Tibial artery (tissue), 4 donors: ENCODE results near the gene GNS.

Source experiments
- DNase-seq, 2 donors: peaks; one replicate each; pipeline ENCODE4 v3.0.0-alpha.2; 2019
- H3K27ac ChIP-seq, 2 donors: fragments of 200-600 bp; sonication (generic) in 1 of 2; 1 replicate in 1 of 2; 2 replicates in 1 of 2; pipeline ENCODE4 v1.5.1; 2018 to 2019; ENCODE audit warnings: mild to moderate bottlenecking in 1 of 2
- H3K27me3 ChIP-seq, 2 donors: fragments of 200-600 bp; sonication (generic) in 1 of 2; one replicate each; pipeline versions ENCODE4 v1.5.1 to v1.6.0; 2016 to 2019
- H3K36me3 ChIP-seq, 3 donors: fragments of 200-600 bp; sonication (generic) in 2 of 3; one replicate each; pipeline ENCODE4 v1.5.1; 2016 to 2019; ENCODE audit warnings: mild to moderate bottlenecking in 2 of 3
- H3K4me1 ChIP-seq, 4 donors: fragments of 200-600 bp; sonication (generic) in 2 of 4; 1 replicate in 3 of 4; 2 replicates in 1 of 4; pipeline ENCODE4 v1.5.1; 2016 to 2019
- H3K4me3 ChIP-seq, 2 donors: fragments of 200-600 bp; sonication (generic) in 1 of 2; 1 replicate in 1 of 2; 2 replicates in 1 of 2; pipeline ENCODE4 v1.5.1; 2018 to 2019; ENCODE audit warnings: mild to moderate bottlenecking in 2 of 2
- H3K9me3 ChIP-seq, 3 donors: fragments of 200-600 bp; sonication (generic) in 1 of 3; one replicate each; pipeline ENCODE4 v1.5.1; 2016 to 2019
- intact Hi-C: fragments of 100-400 bp; cut with DNase I; formaldehyde crosslinking; loops from one replicate; pipeline ENCODE4 v1.15.0; 2023; ENCODE audit warnings: low total_unique reads
- TF ChIP-seq, protein P1 (sequence below), 2 experiments: fragments of 200-600 bp in 1 of 2; fragments of 450-650 bp in 1 of 2; IDR thresholded peaks; one replicate each; pipeline ENCODE4 v1.5.1; 2017 to 2019; ENCODE audit warnings: antibody characterized with exemption in 2 of 2, mild to moderate bottlenecking in 1 of 2, moderate library complexity in 1 of 2

GNS gene

GRCh38 chr12:64733857-64734256 is 25.3 kb downstream of the GNS start:
- intact Hi-C loops: no loop called here
- Histone ChIP-seq H3K27me3 (no peaks in the 10 kb centered on the region), H3K9me3 (no peaks in the 10 kb centered on the region), H3K4me1 (peaks cover 0 to 19% (median 0%) of the 10 kb centered on the region in 4 donors), H3K36me3 (peaks cover 38 to 65% (median 47%) of the 10 kb centered on the region in 3 donors), H3K4me3 (no peak overlapping the region), H3K27ac (no peak overlapping the region)
- TF ChIP-seq, protein P1, sequence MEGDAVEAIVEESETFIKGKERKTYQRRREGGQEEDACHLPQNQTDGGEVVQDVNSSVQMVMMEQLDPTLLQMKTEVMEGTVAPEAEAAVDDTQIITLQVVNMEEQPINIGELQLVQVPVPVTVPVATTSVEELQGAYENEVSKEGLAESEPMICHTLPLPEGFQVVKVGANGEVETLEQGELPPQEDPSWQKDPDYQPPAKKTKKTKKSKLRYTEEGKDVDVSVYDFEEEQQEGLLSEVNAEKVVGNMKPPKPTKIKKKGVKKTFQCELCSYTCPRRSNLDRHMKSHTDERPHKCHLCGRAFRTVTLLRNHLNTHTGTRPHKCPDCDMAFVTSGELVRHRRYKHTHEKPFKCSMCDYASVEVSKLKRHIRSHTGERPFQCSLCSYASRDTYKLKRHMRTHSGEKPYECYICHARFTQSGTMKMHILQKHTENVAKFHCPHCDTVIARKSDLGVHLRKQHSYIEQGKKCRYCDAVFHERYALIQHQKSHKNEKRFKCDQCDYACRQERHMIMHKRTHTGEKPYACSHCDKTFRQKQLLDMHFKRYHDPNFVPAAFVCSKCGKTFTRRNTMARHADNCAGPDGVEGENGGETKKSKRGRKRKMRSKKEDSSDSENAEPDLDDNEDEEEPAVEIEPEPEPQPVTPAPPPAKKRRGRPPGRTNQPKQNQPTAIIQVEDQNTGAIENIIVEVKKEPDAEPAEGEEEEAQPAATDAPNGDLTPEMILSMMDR (IDR thresholded peaks at IDR 0.05): no peak
- DNase-seq: no peak

DNA sequence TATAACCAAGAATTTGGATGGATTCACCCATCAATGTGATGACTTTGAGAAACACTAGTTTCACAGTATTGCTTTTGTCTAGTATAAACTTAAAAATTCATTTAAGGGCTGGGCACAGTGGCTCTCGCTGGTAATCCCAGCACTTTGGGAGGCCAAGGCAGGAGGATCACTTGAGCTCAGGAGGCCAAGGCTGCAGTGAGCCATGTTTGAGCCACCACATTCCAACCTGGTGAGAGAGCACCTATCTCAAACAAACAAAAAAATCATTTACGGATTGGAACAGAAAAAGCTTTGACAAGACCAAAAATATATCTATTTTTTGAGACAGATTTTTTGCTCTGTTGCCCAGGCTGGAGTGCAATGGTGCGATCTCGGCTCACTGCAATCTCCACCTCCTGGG is 27.5 kb downstream of the GNS start:
- TF ChIP-seq, protein P1 (IDR thresholded peaks at IDR 0.05): no peak
- peaks cover 21 to 61% (median 44%) of the 10 kb centered on the region in 3 donors for H3K36me3 ChIP-seq
- intact Hi-C loops: no loop called here
- DNase-seq: no peak
- no peak overlapping the region for H3K27ac ChIP-seq
- peaks cover 0 to 21% (median 0%) of the 10 kb centered on the region in 4 donors for H3K4me1 ChIP-seq
- H3K27me3 ChIP-seq: no peaks in the 10 kb centered on the region
- H3K4me3 ChIP-seq: no peak overlapping the region
- H3K9me3 ChIP-seq: no peaks in the 10 kb centered on the region

DNA sequence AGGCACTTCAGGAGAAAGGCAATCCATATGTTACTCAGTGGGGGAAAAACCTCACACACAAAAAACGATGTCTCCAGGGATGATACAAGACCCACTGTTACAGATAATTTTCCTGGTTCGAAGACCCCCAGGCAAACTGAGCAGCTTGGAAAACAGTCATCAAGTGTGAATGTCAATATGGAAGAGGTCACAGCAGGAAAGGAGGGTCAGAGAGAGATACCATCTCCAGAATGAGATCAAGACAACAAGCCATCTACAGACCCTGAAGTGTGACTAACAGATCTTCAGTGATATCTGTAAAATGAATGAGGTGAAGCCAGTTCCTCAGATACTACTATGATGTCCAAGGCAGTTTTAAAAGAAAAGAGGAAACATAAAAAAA is 28.6 kb downstream of the GNS start:
- no peak overlapping the region for H3K4me3 ChIP-seq
- H3K27me3 ChIP-seq: no peaks in the 10 kb centered on the region
- DNase-seq: no peak
- H3K36me3 ChIP-seq: peaks cover 12 to 57% (median 35%) of the 10 kb centered on the region in 3 donors
- TF ChIP-seq, protein P1 (IDR thresholded peaks at IDR 0.05): no peak
- no peak overlapping the region for H3K27ac ChIP-seq
- peaks cover 0 to 21% (median 0%) of the 10 kb centered on the region in 4 donors for H3K4me1 ChIP-seq
- no peaks in the 10 kb centered on the region for H3K9me3 ChIP-seq
- intact Hi-C loops: no loop called here

GRCh38 chr12:64729909-64730587 is 29.2 kb downstream of the GNS start:
- H3K27me3 ChIP-seq: no peaks in the 10 kb centered on the region
- no peak overlapping the region for H3K4me3 ChIP-seq
- no peak for DNase-seq
- intact Hi-C loops: no loop called here
- H3K9me3 ChIP-seq: no peaks in the 10 kb centered on the region
- TF ChIP-seq, protein P1 (IDR thresholded peaks at IDR 0.05): no peak
- no peak overlapping the region for H3K27ac ChIP-seq
- peaks cover 7 to 57% (median 35%) of the 10 kb centered on the region in 3 donors for H3K36me3 ChIP-seq
- H3K4me1 ChIP-seq: peaks cover 0 to 21% (median 0%) of the 10 kb centered on the region in 4 donors

GRCh38 chr12:64724201-64724745 is 34.9 kb downstream of the GNS start:
- no peak for DNase-seq
- peaks cover 0 to 6% (median 0%) of the 10 kb centered on the region in 4 donors for H3K4me1 ChIP-seq
- TF ChIP-seq, protein P1 (IDR thresholded peaks at IDR 0.05): no peak
- H3K4me3 ChIP-seq: no peak overlapping the region
- H3K9me3 ChIP-seq: no peaks in the 10 kb centered on the region
- no peak overlapping the region for H3K27ac ChIP-seq
- H3K36me3 ChIP-seq: peaks cover 48 to 86% (median 81%) of the 10 kb centered on the region in 3 donors
- intact Hi-C loops: no loop called here
- no peaks in the 10 kb centered on the region for H3K27me3 ChIP-seq
